ENCODE data around the gene DDX28. TPM values are rescaled to one million over a fixed set of nuclear protein-coding genes. Genes with fewer than 3 reads are reported as not detected.

Gene DDX28
- total and polyA plus RNA-seq, 9 donors, result 5.2 to 7.2 (median 6.2) TPM

Other genes with a start within 250 kb of the DDX28 start
- 7.1 TPM for gene RANBP10, start 216.7 kb downstream of the DDX28 start, total RNA-seq
- 10 to 100 TPM; 13.6 to 24.1 (median 20.4) TPM for gene RANBP10, start 216.7 kb downstream of the DDX28 start, polyA plus RNA-seq (ENCODE audit: insufficient read depth in 1 of 8, insufficient read length in 8 of 8, low replicate concordance in 1 of 8)
- gene TSNAXIP1, start 216.3 kb downstream of the DDX28 start, total RNA-seq, result 0.89 TPM
- 1 to 10 TPM in 7 of 8 donors, under 1 TPM in 1; 0.80 to 1.9 (median 1.5) TPM for gene TSNAXIP1, start 216.3 kb downstream of the DDX28 start, polyA plus RNA-seq (ENCODE audit: insufficient read depth in 1 of 8, insufficient read length in 8 of 8, low replicate concordance in 1 of 8)
- 29.4 TPM for gene THAP11, start 180.9 kb downstream of the DDX28 start, total RNA-seq
- gene THAP11, start 180.9 kb downstream of the DDX28 start, polyA plus RNA-seq (ENCODE audit: insufficient read depth in 1 of 8, insufficient read length in 8 of 8, low replicate concordance in 1 of 8), result 10 to 100 TPM; 25.3 to 29.5 (median 27.2) TPM
- gene NUTF2, start 176.3 kb downstream of the DDX28 start, total RNA-seq, result 47.8 TPM
- 100 to 1,000 TPM; 125 to 136 (median 128) TPM for gene NUTF2, start 176.3 kb downstream of the DDX28 start, polyA plus RNA-seq (ENCODE audit: insufficient read depth in 1 of 8, insufficient read length in 8 of 8, low replicate concordance in 1 of 8)
- gene CENPT, start 175.5 kb downstream of the DDX28 start, total RNA-seq, result 32.0 TPM
- 10 to 100 TPM; 31.2 to 47.9 (median 39.8) TPM for gene CENPT, start 175.5 kb downstream of the DDX28 start, polyA plus RNA-seq (ENCODE audit: insufficient read depth in 1 of 8, insufficient read length in 8 of 8, low replicate concordance in 1 of 8)
- 56.9 TPM for gene EDC4, start 150.2 kb downstream of the DDX28 start, total RNA-seq
- 100 to 1,000 TPM; 100 to 124 (median 114) TPM for gene EDC4, start 150.2 kb downstream of the DDX28 start, polyA plus RNA-seq (ENCODE audit: insufficient read depth in 1 of 8, insufficient read length in 8 of 8, low replicate concordance in 1 of 8)
- 0.75 TPM for gene NRN1L, start 138.3 kb downstream of the DDX28 start, total RNA-seq
- 1 to 10 TPM in 1 of 8 donors, under 1 TPM in 5, not detected in 2; 0.24 to 1.3 (median 0.79) TPM for gene NRN1L, start 138.3 kb downstream of the DDX28 start, polyA plus RNA-seq (ENCODE audit: insufficient read depth in 1 of 8, insufficient read length in 8 of 8, low replicate concordance in 1 of 8)
- gene PSKH1, start 130.0 kb downstream of the DDX28 start, total RNA-seq, result 8.6 TPM
- gene PSKH1, start 130.0 kb downstream of the DDX28 start, polyA plus RNA-seq (ENCODE audit: insufficient read depth in 1 of 8, insufficient read length in 8 of 8, low replicate concordance in 1 of 8), result 10 to 100 TPM; 18.1 to 26.1 (median 24.5) TPM
- gene CTRL, start 91.4 kb downstream of the DDX28 start, total RNA-seq, result 0.66 TPM
- 1 to 10 TPM; 2.3 to 5.2 (median 3.6) TPM for gene CTRL, start 91.4 kb downstream of the DDX28 start, polyA plus RNA-seq (ENCODE audit: insufficient read depth in 1 of 8, insufficient read length in 8 of 8, low replicate concordance in 1 of 8)
- 44.6 TPM for gene PSMB10, start 86.4 kb downstream of the DDX28 start, total RNA-seq
- gene PSMB10, start 86.4 kb downstream of the DDX28 start, polyA plus RNA-seq (ENCODE audit: insufficient read depth in 1 of 8, insufficient read length in 8 of 8, low replicate concordance in 1 of 8), result 10 to 100 TPM; 24.7 to 42.1 (median 32.5) TPM
- 12.5 TPM for gene LCAT, start 79.1 kb downstream of the DDX28 start, total RNA-seq
- 10 to 100 TPM; 19.1 to 30.0 (median 26.0) TPM for gene LCAT, start 79.1 kb downstream of the DDX28 start, polyA plus RNA-seq (ENCODE audit: insufficient read depth in 1 of 8, insufficient read length in 8 of 8, low replicate concordance in 1 of 8)
- gene SLC12A4, start 54.6 kb downstream of the DDX28 start, total RNA-seq, result 34.2 TPM
- 10 to 100 TPM; 34.4 to 55.2 (median 43.4) TPM for gene SLC12A4, start 54.6 kb downstream of the DDX28 start, polyA plus RNA-seq (ENCODE audit: insufficient read depth in 1 of 8, insufficient read length in 8 of 8, low replicate concordance in 1 of 8)
- 0.04 TPM for gene DPEP3, start 42.7 kb downstream of the DDX28 start, total RNA-seq
- under 1 TPM in 4 of 8 donors, not detected in 4; 0.05 to 0.15 (median 0.11) TPM for gene DPEP3, start 42.7 kb downstream of the DDX28 start, polyA plus RNA-seq (ENCODE audit: insufficient read depth in 1 of 8, insufficient read length in 8 of 8, low replicate concordance in 1 of 8)
- 0.75 TPM for gene DPEP2, start 23.7 kb downstream of the DDX28 start, total RNA-seq
- 1 to 10 TPM in 5 of 8 donors, under 1 TPM in 3; 0.52 to 1.4 (median 1.1) TPM for gene DPEP2, start 23.7 kb downstream of the DDX28 start, polyA plus RNA-seq (ENCODE audit: insufficient read depth in 1 of 8, insufficient read length in 8 of 8, low replicate concordance in 1 of 8)
- gene DPEP2NB, start 7.3 kb downstream of the DDX28 start, total RNA-seq, result not detected
- gene DPEP2NB, start 7.3 kb downstream of the DDX28 start, polyA plus RNA-seq (ENCODE audit: insufficient read depth in 1 of 8, insufficient read length in 8 of 8, low replicate concordance in 1 of 8), result not detected
- 13.4 TPM for gene DUS2, start 52 bp upstream of the DDX28 start, total RNA-seq
- gene DUS2, start 52 bp upstream of the DDX28 start, polyA plus RNA-seq (ENCODE audit: insufficient read depth in 1 of 8, insufficient read length in 8 of 8, low replicate concordance in 1 of 8), result 10 to 100 TPM; 10.1 to 13.7 (median 12.1) TPM
- gene NFATC3, start 62.1 kb upstream of the DDX28 start, total RNA-seq, result 39.0 TPM
- gene NFATC3, start 62.1 kb upstream of the DDX28 start, polyA plus RNA-seq (ENCODE audit: insufficient read depth in 1 of 8, insufficient read length in 8 of 8, low replicate concordance in 1 of 8), result 10 to 100 TPM; 22.0 to 33.4 (median 25.9) TPM
- gene ESRP2, start 212.9 kb upstream of the DDX28 start, total RNA-seq, result 0.09 TPM
- gene ESRP2, start 212.9 kb upstream of the DDX28 start, polyA plus RNA-seq (ENCODE audit: insufficient read depth in 1 of 8, insufficient read length in 8 of 8, low replicate concordance in 1 of 8), result 1 to 10 TPM in 3 of 8 donors, under 1 TPM in 5; 0.21 to 6.4 (median 0.78) TPM
- gene PLA2G15, start 222.1 kb upstream of the DDX28 start, total RNA-seq, result 23.7 TPM
- 10 to 100 TPM; 20.4 to 33.1 (median 25.1) TPM for gene PLA2G15, start 222.1 kb upstream of the DDX28 start, polyA plus RNA-seq (ENCODE audit: insufficient read depth in 1 of 8, insufficient read length in 8 of 8, low replicate concordance in 1 of 8)
- 6.5 TPM for gene SLC7A6, start 241.3 kb upstream of the DDX28 start, total RNA-seq
- gene SLC7A6, start 241.3 kb upstream of the DDX28 start, polyA plus RNA-seq (ENCODE audit: insufficient read depth in 1 of 8, insufficient read length in 8 of 8, low replicate concordance in 1 of 8), result 10 to 100 TPM in 2 of 8 donors, 1 to 10 TPM in 6; 6.0 to 11.2 (median 7.8) TPM

Measured in muscle of leg (tissue), 9 donors.